SU-DHL-6 (cell line): ENCODE data around the gene PEDS1.

Experiments used
- EZH2phosphoT487 ChIP-seq: fragments of 200-600 bp; sonication (generic), shearing (Covaris generic); conservative IDR thresholded peaks from 2 replicates; pipeline ENCODE4 v1.6.1; 2018; ENCODE audit warnings: mild to moderate bottlenecking, antibody characterized with exemption, low read length, moderate library complexity, mixed read lengths
- TF ChIP-seq, protein P1 (sequence below): fragments of 200-600 bp; sonication (generic); IDR thresholded peaks from one replicate; pipeline ENCODE4 v1.5.1; 2017; ENCODE audit warnings: antibody characterized with exemption, mild to moderate bottlenecking, low read length, moderate library complexity; ENCODE audit not compliant: insufficient read depth, poor library complexity, severe bottlenecking

DNA sequence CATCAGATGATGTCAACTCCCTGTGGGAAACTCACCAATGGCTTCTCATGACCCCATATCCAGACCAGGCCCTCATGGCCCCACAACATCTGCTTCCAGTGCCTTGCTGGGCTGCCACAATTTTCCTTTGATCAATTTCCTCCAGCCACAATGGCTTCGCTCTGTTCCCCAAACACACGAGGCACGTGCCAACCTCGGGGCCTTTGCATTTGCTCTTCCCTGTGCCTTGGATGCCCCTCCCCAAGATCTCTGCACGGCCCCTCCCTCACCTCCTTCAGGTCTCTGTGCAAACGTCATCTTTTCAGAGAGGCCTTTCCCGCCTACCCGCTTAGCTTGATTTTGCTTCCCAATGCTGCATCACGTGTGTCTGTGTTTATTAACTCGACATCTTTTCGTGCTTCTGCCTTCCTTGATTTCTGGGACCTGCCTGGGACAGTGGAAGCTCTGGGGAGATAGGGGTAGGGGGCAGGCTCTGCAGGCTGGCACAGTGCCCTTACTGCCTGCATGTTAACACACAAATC lies 13.1 kb downstream of the PEDS1 start:
- TF ChIP-seq, protein P1, sequence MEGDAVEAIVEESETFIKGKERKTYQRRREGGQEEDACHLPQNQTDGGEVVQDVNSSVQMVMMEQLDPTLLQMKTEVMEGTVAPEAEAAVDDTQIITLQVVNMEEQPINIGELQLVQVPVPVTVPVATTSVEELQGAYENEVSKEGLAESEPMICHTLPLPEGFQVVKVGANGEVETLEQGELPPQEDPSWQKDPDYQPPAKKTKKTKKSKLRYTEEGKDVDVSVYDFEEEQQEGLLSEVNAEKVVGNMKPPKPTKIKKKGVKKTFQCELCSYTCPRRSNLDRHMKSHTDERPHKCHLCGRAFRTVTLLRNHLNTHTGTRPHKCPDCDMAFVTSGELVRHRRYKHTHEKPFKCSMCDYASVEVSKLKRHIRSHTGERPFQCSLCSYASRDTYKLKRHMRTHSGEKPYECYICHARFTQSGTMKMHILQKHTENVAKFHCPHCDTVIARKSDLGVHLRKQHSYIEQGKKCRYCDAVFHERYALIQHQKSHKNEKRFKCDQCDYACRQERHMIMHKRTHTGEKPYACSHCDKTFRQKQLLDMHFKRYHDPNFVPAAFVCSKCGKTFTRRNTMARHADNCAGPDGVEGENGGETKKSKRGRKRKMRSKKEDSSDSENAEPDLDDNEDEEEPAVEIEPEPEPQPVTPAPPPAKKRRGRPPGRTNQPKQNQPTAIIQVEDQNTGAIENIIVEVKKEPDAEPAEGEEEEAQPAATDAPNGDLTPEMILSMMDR: no peak
- TF ChIP-seq EZH2phosphoT487: no peak
